Adrenal gland (tissue), 12 donors: ENCODE results near the gene PAK5. TPM values are rescaled to one million over a fixed set of nuclear protein-coding genes. Genes with fewer than 3 reads are reported as not detected.

Experiments
- DNase-seq, 7 donors: peaks; one replicate each; pipeline ENCODE4 v3.0.0-alpha.2; 2019 to 2020
- H3K27ac ChIP-seq, 5 donors: fragments of 200-600 bp; sonication (generic) in 4 of 5; 1 replicate in 3 of 5; 2 replicates in 2 of 5; pipeline versions ENCODE4 v1.5.1 to v1.8.0; 2016 to 2020; ENCODE audit warnings: mild to moderate bottlenecking in 1 of 5
- H3K27me3 ChIP-seq: fragments of 200-600 bp; 2 replicates; pipeline ENCODE4 v1.8.0; 2021
- H3K36me3 ChIP-seq, 2 donors: fragments of 200-600 bp; replicated peaks in 1 of 2; 1 replicate in 1 of 2; 2 replicates in 1 of 2; pipeline versions ENCODE4 v1.5.1 to v1.8.0; 2018 to 2022
- H3K4me1 ChIP-seq, 2 donors: fragments of 200-600 bp; replicated peaks in 1 of 2; 1 replicate in 1 of 2; 2 replicates in 1 of 2; pipeline versions ENCODE4 v1.5.1 to v1.8.0; 2018 to 2021
- H3K4me3 ChIP-seq, 4 donors: fragments of 200-600 bp; sonication (generic) in 3 of 4; one replicate each; pipeline ENCODE4 v1.5.1; 2016 to 2018
- H3K9me3 ChIP-seq, 3 donors: fragments of 200-600 bp; sonication (generic) in 1 of 3; replicated peaks in 1 of 3; 1 replicate in 2 of 3; 2 replicates in 1 of 3; pipeline versions ENCODE4 v1.5.1 to v1.8.0; 2016 to 2021
- POLR2A ChIP-seq, 2 donors: fragments of 450-650 bp; IDR thresholded peaks; one replicate each; pipeline ENCODE4 v1.6.1; 2017; ENCODE audit warnings: antibody characterized with exemption in 2 of 2, mild to moderate bottlenecking in 2 of 2, moderate library complexity in 1 of 2
- WGBS, 4 donors: extraction: QIAGEN DNeasy Blood & Tissue Kit in 2 of 4; methylation state at CpG; one replicate each; pipeline versions ENCODE4 v1.1.5 to v1.1.7; 2013 to 2017; 5-methylcytosine and 5-hydroxymethylcytosine counted together
- intact Hi-C, 2 donors: fragments of 100-400 bp; cut with DNase I; formaldehyde crosslinking; loops; one replicate each; pipeline versions ENCODE4 v1.14.1 to v1.15.0; 2022 to 2023
- polyA plus RNA-seq, 3 donors: library from polyadenylated mRNA; stranded (reverse); fragments of 200-250 nt in 2 of 3; fragments of 350-450 nt in 1 of 3; fragmentation: Illumina TruSeq in 1 of 3; extraction: RNeasy Lipid Tissue Mini Kit (QIAGEN cat#74804) in 1 of 3; gene quantifications; one replicate each; pipeline ENCODE4 v1.2.3, GENCODE V29; 2013 to 2014
- total RNA-seq, 9 donors: library from RNA; depleted of rRNA in 4 of 9; stranded (reverse); fragments of >200 nt in 4 of 9; fragments of 120-200 nt in 1 of 9; fragmentation: NEBNext Ultra II Directional in 1 of 9; extraction: Animal tissue kit (Norgen Biotek cat#: 25700) in 1 of 9; gene quantifications; one replicate each; pipeline versions ENCODE4 v1.1.0 to v1.2.4, GENCODE V29; 2013 to 2023
- TF ChIP-seq, protein P1 (sequence below), 6 experiments: fragments of 450-650 bp in 4 of 6; fragments of 200-600 bp in 2 of 6; sonication (generic) in 1 of 6; IDR thresholded peaks; 1 replicate in 5 of 6; 2 replicates in 1 of 6; pipeline versions ENCODE4 v1.5.1 to v1.8.0; 2016 to 2021; ENCODE audit warnings: antibody characterized with exemption in 6 of 6, mild to moderate bottlenecking in 2 of 6, moderate library complexity in 1 of 6
- donor health status: healthy with polysubstance abuse.
- donor health status: Bipolar disorder and iron deficiency.
- donor health status: DM: yes; HTN: yes; CAD: no.
- donor health status: DM: no; HTN: no; CAD: no.
- donor health status: DM: no; HTN: no; CAD: no.
- donor health status: DM: yes; HTN: yes; CAD: no.

The PAK5 gene
- total and polyA plus RNA-seq, 12 donors, result 1.2 to 17.0 (median 4.0) TPM

DNA sequence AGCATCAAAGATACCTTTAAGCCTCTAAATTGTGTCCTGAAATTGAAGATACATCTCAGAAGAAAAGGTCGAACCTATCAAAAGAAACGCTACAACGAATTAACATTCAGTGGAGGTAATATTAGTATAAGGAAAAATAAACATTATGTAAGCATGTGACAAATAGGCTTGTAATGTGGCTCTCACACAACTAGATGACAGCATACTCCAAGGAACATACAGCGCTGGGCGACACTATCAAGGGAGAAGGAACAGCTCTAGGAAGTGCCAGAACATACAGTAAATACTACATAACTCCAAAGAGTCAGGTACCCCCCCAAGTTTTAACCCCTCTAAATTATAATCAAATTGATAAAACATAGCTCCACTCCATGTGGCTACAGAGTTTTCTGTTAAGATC lies 220.9 kb downstream of the PAK5 start:
- Histone ChIP-seq H3K9me3 (no peaks in the 10 kb centered on the region), H3K4me3 (no peak overlapping the region), H3K27me3 (no peaks in the 10 kb centered on the region), H3K27ac (no peak overlapping the region), H3K4me1 (no peaks in the 10 kb centered on the region), H3K36me3 (no peaks in the 10 kb centered on the region)
- intact Hi-C loops, result loop anchor here (2.0 to 10.0 kb wide), 5 partner anchors 203 to 467 kb away; no protein-coding TSS in a partner anchor
- TF ChIP-seq POLR2A (IDR thresholded peaks at IDR 0.05), result no peak
- TF ChIP-seq, protein P1, sequence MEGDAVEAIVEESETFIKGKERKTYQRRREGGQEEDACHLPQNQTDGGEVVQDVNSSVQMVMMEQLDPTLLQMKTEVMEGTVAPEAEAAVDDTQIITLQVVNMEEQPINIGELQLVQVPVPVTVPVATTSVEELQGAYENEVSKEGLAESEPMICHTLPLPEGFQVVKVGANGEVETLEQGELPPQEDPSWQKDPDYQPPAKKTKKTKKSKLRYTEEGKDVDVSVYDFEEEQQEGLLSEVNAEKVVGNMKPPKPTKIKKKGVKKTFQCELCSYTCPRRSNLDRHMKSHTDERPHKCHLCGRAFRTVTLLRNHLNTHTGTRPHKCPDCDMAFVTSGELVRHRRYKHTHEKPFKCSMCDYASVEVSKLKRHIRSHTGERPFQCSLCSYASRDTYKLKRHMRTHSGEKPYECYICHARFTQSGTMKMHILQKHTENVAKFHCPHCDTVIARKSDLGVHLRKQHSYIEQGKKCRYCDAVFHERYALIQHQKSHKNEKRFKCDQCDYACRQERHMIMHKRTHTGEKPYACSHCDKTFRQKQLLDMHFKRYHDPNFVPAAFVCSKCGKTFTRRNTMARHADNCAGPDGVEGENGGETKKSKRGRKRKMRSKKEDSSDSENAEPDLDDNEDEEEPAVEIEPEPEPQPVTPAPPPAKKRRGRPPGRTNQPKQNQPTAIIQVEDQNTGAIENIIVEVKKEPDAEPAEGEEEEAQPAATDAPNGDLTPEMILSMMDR (IDR thresholded peaks at IDR 0.05), result peak; percentile 26 to 95 (median 77)
- 38 to 50% (median 46%) methylated on average over 5 of the region's 5 CpGs for WGBS, 4 donors
- peak; percentile 50 to 78 (median 61) for DNase-seq

DNA sequence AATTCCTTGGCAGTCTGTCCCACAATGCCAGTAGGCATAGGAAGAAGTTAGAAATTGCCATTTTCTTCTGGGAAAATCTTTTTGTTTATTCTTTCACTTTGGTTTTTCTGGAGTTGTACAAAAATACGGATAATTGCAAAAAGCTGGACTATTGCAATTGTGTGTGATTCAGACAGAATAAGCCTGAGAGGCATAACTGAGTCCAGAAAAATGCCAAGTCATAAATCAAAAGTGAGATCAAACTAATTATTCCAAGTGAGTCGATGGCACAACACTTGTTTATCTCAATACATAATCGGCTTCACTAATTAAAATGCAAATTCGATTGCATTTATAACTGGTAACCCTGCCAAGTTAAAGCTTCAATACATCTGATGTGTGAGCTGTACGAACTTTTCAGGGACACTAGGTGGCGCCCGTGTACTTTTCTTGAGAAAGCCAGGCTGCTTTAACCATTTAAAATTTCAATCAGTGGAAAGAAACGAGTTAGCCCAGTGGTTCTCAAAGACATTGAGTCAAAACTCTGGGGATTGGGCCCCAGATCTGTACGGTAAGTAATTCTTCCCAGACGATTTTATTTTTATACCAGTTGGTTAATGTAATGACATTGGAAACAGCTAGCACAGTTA lies 221.9 kb downstream of the PAK5 start:
- Histone ChIP-seq H3K9me3 (no peaks in the 10 kb centered on the region), H3K36me3 (no peaks in the 10 kb centered on the region), H3K27ac (no peak overlapping the region), H3K4me3 (no peak overlapping the region), H3K4me1 (no peaks in the 10 kb centered on the region), H3K27me3 (no peaks in the 10 kb centered on the region)
- 3 to 5% (median 3%) methylated on average over 10 of the region's 10 CpGs for WGBS, 4 donors
- intact Hi-C loops, result loop anchor here (2.0 to 10.0 kb wide), 5 partner anchors 202 to 468 kb away; no protein-coding TSS in a partner anchor
- TF ChIP-seq POLR2A (IDR thresholded peaks at IDR 0.05), result no peak
- TF ChIP-seq, protein P1 (IDR thresholded peaks at IDR 0.05), result peak; percentile 73 to 90 (median 87)
- peak; percentile 48 to 87 (median 76) for DNase-seq

DNA sequence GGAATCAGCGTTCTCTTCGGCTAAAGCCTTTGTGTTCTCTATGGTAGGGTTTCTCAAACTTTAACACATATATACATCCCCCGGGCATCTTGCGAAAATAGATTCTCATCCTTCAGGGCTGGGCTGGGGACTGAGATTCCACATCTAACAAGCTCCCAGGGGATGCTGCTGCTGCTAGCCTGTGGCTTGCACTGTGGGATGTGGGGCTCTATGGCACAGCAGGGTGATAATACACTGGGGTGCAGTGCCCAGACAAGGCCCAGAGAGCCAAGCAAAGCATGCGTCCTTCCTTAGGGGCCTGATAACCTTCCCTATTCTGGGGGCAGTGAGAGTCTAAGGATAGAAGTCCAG lies 222.4 kb downstream of the PAK5 start:
- 71 to 83% (median 72%) methylated on average over 4 to 5 of the region's 5 CpGs for WGBS, 4 donors
- no peaks in the 10 kb centered on the region for H3K27me3 ChIP-seq
- no peak for DNase-seq
- no peaks in the 10 kb centered on the region for H3K36me3 ChIP-seq
- no peak overlapping the region for H3K27ac ChIP-seq
- no peak overlapping the region for H3K4me3 ChIP-seq
- no peaks in the 10 kb centered on the region for H3K9me3 ChIP-seq
- intact Hi-C loops, result loop anchor here (2.0 to 10.0 kb wide), 5 partner anchors 202 to 468 kb away; no protein-coding TSS in a partner anchor
- H3K4me1 ChIP-seq, result no peaks in the 10 kb centered on the region
- TF ChIP-seq, protein P1 (IDR thresholded peaks at IDR 0.05), result no peak
- no peak for TF ChIP-seq POLR2A (IDR thresholded peaks at IDR 0.05)

DNA sequence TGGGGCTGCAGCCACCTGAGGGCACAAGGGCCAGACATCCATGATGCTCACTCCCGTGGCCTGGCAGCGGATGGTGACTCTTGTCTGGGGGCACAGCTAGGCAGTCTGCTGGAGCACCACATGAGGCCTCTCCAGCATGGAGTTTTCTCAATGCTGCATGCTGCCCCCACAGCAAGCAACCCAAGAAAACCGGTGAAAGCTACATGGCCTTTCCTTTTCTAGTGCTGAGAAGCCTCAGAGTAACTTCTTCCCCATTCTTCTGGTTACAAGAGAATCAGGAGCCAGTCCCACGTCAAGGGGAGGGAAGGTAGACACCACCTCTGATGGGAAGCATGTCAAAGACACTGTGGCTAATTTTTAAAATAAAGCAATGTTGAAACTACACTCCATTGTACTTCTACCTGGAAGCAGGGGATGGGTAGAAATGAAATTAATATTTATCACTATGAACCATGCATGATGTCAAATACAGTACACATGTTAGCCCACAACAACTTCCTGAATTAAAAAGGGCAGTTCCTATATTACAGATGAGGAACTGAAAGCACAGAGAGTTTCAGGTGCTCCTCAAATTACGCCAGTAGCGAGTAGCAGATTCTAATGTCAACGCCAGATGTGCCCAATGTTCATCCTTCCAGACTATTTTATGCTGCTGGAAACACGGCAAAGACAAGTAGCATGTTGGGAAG lies 223.0 kb downstream of the PAK5 start:
- DNase-seq, result no peak
- 63 to 76% (median 70%) methylated on average over 7 to 8 of the region's 8 CpGs for WGBS, 4 donors

More for the DNA sequence above, 223.0 kb downstream of the PAK5 start:
- intact Hi-C loops, result loop anchor here (2.0 to 10.0 kb wide), 5 partner anchors 201 to 469 kb away; no protein-coding TSS in a partner anchor
- Histone ChIP-seq H3K4me1 (no peaks in the 10 kb centered on the region), H3K4me3 (no peak overlapping the region), H3K9me3 (no peaks in the 10 kb centered on the region), H3K27me3 (no peaks in the 10 kb centered on the region), H3K27ac (no peak overlapping the region), H3K36me3 (no peaks in the 10 kb centered on the region)
- TF ChIP-seq POLR2A (IDR thresholded peaks at IDR 0.05), result no peak
- TF ChIP-seq, protein P1 (IDR thresholded peaks at IDR 0.05), result no peak
